ENCODE results near the gene MYCN.

Gene MYCN

GRCh38 chr2:15931319-15931890 lies 8.9 kb upstream of the MYCN start:
- no peak for DNase-seq (ENCODE audit: low read depth)

GRCh38 chr2:15931950-15932349 lies 8.4 kb upstream of the MYCN start:
- DNase-seq (ENCODE audit: low read depth), result no peak

GRCh38 chr2:15932394-15933183 lies 7.8 kb upstream of the MYCN start:
- no peak for DNase-seq (ENCODE audit: low read depth)

GRCh38 chr2:15933184-15933845 lies 7.0 kb upstream of the MYCN start:
- no peak for DNase-seq (ENCODE audit: low read depth)

- DNase-seq (ENCODE audit: low read depth), result no peak
Observed at GRCh38 chr2:15934291-15934945, 5.9 kb upstream of the MYCN start.

- DNase-seq (ENCODE audit: low read depth), result no peak
Observed at GRCh38 chr2:15935189-15935588, 5.2 kb upstream of the MYCN start.

GRCh38 chr2:15935675-15936074 lies 4.7 kb upstream of the MYCN start:
- no peak for DNase-seq (ENCODE audit: low read depth)

GRCh38 chr2:15936277-15937104 lies 3.9 kb upstream of the MYCN start:
- DNase-seq (ENCODE audit: low read depth), result no peak

GRCh38 chr2:15937105-15937881 lies 3.1 kb upstream of the MYCN start:
- DNase-seq (ENCODE audit: low read depth), result no peak

- DNase-seq (ENCODE audit: low read depth), result no peak
Observed at GRCh38 chr2:15937882-15938802, 2.2 kb upstream of the MYCN start.

GRCh38 chr2:15938803-15939555 lies 1.4 kb upstream of the MYCN start:
- DNase-seq (ENCODE audit: low read depth), result no peak

GRCh38 chr2:15939556-15939853 lies 845 bp upstream of the MYCN start:
- no peak for DNase-seq (ENCODE audit: low read depth)

- no peak for DNase-seq (ENCODE audit: low read depth)
Observed at GRCh38 chr2:15940661-15941480, 521 bp downstream of the MYCN start.

GRCh38 chr2:15941481-15941850 lies 1.1 kb downstream of the MYCN start:
- DNase-seq (ENCODE audit: low read depth), result no peak

- DNase-seq (ENCODE audit: low read depth), result no peak
Observed at GRCh38 chr2:15941871-15942710, 1.7 kb downstream of the MYCN start.

GRCh38 chr2:15942711-15943345 lies 2.5 kb downstream of the MYCN start:
- no peak for DNase-seq (ENCODE audit: low read depth)
